ENCODE results near the gene AUTS2. TPM values are rescaled to one million over a fixed set of nuclear protein-coding genes. Genes with fewer than 3 reads are reported as not detected.

AUTS2 gene
- total RNA-seq, 1 experiment from 2014 or later, result 50.0 TPM

DNA sequence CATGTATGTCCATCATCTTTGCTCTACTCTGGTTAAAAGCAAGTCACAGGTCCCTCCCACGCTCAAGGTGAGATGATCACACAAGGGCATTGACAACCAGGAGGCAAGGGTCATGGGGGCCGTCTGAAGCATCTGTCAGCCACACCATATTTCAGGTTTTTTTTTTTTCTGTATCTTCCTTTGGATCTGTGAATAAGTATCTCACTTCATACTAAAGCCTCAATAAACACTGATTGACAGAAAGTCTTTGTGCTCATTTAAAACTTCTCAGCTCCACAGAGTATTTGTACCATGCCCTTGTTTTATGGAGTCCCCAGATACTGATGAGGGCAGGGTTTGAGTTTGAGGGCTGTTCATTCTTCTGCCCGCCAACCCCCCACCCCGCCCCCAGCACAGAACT, 45.0 kb downstream of the AUTS2 start (continued):
- TF ChIP-seq MXD4 (CRISPR knock-in tag; IDR thresholded peaks at IDR 0.05; ENCODE audit: borderline replicate concordance), result no peak
- no peak for TF ChIP-seq E2F4 (CRISPR knock-in tag; IDR thresholded peaks at IDR 0.05; ENCODE audit: borderline replicate concordance, low read depth)

DNA sequence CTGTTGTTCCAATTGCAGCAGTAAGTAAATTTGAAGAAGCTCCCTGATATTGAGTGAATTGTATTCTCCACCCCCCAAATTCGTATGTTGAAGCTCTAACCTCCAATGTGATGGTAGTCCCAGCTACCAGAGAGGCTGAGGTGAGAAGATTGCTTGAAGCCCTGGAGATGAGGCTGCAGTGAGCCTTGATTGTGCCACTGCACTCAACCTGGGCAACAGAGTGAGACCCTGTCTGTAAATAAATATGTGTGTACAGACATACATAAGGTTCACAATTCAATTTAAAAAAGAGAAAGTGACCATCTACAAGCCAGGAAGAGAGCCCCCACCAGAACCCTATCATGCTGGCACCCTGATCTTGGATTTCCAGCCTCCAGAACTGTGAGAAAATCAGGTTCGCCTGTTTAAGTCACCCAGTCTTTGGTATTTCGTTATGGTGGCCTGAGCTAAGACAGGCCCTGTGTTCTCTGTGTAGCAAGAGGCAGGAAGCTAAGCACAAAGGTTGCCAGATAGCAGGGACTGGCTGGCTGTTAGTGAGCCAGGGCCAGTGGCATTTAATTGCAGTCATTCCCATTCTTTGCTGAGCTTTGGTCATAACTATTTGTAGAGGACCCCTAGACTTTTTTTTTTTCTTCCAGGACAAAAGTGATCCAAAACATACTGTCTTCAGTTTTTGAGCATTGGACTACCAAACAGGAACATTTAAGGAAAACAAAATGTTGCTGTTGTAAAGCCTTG, 45.6 kb downstream of the AUTS2 start:
- peaks cover 82% of the 10 kb centered on the region for H3K4me1 Mint-ChIP-seq
- ATAC-seq (peak; percentile 53), DNase-seq (ENCODE audit: low spot score) (no peak)
- ChIA-PET POLR2A (no interaction called here), CTCF (no interaction called here)
- no peak for TF ChIP-seq SMAD4 (CRISPR knock-in tag; IDR thresholded peaks at IDR 0.05)
- peak; percentile 84 for TF ChIP-seq ZNF121 (CRISPR knock-in tag; IDR thresholded peaks at IDR 0.05)
- H3K27me3 Mint-ChIP-seq (ENCODE audit: low read depth), result peaks cover 98% of the 10 kb centered on the region
- no peaks in the 10 kb centered on the region for H3K9me3 Mint-ChIP-seq
- H3K4me3 Mint-ChIP-seq, result no peak overlapping the region
- no peaks in the 10 kb centered on the region for H3K36me3 Mint-ChIP-seq
- H3K27ac Mint-ChIP-seq, result no peak overlapping the region

DNA sequence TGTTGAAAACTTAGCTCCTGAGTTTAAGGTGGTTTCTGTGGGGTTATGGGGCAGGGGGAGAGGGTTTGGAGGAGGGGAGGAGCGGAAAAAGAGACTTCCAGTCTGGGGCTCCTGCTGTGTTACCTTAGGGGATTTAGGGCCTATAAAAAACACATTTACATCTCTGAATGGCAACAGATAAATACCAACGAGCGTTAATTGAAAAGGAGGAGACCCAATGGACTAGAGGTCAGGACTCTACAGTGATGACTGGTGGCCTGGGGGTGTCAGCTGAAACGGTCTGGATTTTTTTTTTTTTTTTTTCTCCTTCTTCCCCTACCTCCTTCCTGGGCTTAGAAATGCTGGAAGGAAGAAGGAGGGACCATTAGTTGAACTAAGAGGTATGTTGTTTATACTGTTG, 47.4 kb downstream of the AUTS2 start:
- Mint-ChIP-seq H3K36me3 (no peaks in the 10 kb centered on the region), H3K27me3 (ENCODE audit: low read depth) (peaks cover 98% of the 10 kb centered on the region), H3K4me1 (peaks cover 69% of the 10 kb centered on the region), H3K9me3 (no peaks in the 10 kb centered on the region), H3K27ac (peak overlapping the region; percentile 91), H3K4me3 (peak overlapping the region; percentile 54)
- ChIA-PET POLR2A (no interaction called here), CTCF (no interaction called here)
- TF ChIP-seq FOXK1 (CRISPR knock-in tag; IDR thresholded peaks at IDR 0.05) (0 out of 2 replicates have a peak, but pooled peaks have one; percentile 32), FOXP4 (CRISPR knock-in tag; IDR thresholded peaks at IDR 0.05) (peak; percentile 75; the same call in 1 of the 2 replicates), ATF1 (CRISPR knock-in tag; IDR thresholded peaks at IDR 0.05) (no peak), NFYB (CRISPR knock-in tag; conservative IDR thresholded peaks at IDR 0.05; ENCODE audit: low read depth) (no peak), TEAD1 (CRISPR knock-in tag; IDR thresholded peaks at IDR 0.05) (peak; percentile 15; the same call in 1 of the 2 replicates)
- DNase-seq (ENCODE audit: low spot score) (peak; percentile 28), ATAC-seq (peak; percentile 86)

DNA sequence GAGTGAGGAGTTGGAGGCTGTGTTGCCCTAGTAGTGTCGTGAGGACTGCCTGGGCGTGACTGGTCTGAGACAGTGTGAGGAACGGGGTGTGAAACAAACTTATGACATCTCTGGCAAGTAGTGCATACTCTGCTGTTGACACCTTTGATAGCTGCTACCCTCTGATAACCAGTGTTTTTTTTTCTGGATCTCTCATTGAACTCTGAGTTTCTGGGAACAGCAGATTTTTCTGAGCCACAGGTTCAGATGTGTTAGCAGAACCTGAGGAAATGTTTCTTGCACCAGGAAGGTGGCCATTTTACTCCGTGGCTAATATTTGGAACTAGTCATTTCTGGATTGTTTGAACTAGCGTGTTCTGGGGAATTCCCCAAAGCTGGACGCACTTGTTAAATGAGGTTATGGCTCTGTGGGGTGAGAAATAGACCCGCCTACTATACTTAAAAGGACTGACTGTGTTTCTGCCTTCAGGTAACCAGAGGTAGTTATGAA, 52.9 kb downstream of the AUTS2 start:
- TF ChIP-seq ZNF219 (CRISPR knock-in tag; IDR thresholded peaks at IDR 0.05; ENCODE audit: borderline replicate concordance), result no peak
- TF ChIP-seq ZNF121 (CRISPR knock-in tag; IDR thresholded peaks at IDR 0.05), result no peak
- TF ChIP-seq, protein P1, sequence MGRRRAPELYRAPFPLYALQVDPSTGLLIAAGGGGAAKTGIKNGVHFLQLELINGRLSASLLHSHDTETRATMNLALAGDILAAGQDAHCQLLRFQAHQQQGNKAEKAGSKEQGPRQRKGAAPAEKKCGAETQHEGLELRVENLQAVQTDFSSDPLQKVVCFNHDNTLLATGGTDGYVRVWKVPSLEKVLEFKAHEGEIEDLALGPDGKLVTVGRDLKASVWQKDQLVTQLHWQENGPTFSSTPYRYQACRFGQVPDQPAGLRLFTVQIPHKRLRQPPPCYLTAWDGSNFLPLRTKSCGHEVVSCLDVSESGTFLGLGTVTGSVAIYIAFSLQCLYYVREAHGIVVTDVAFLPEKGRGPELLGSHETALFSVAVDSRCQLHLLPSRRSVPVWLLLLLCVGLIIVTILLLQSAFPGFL (CRISPR knock-in tag; IDR thresholded peaks at IDR 0.05; ENCODE audit: borderline replicate concordance), result no peak
- TF ChIP-seq ZNF423 (CRISPR knock-in tag; IDR thresholded peaks at IDR 0.05), result no peak
- TF ChIP-seq FOXJ3 (CRISPR knock-in tag; IDR thresholded peaks at IDR 0.05; ENCODE audit: borderline replicate concordance), result no peak
- TF ChIP-seq, protein P2, sequence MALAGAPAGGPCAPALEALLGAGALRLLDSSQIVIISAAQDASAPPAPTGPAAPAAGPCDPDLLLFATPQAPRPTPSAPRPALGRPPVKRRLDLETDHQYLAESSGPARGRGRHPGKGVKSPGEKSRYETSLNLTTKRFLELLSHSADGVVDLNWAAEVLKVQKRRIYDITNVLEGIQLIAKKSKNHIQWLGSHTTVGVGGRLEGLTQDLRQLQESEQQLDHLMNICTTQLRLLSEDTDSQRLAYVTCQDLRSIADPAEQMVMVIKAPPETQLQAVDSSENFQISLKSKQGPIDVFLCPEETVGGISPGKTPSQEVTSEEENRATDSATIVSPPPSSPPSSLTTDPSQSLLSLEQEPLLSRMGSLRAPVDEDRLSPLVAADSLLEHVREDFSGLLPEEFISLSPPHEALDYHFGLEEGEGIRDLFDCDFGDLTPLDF (CRISPR knock-in tag; IDR thresholded peaks at IDR 0.05), result no peak
- TF ChIP-seq TEAD4 (CRISPR knock-in tag; IDR thresholded peaks at IDR 0.05), result no peak
- TF ChIP-seq NR1H2 (CRISPR knock-in tag; IDR thresholded peaks at IDR 0.05), result no peak
- ATAC-seq (no peak), DNase-seq (ENCODE audit: low spot score) (no peak)
- no peak overlapping the region for H3K27ac Mint-ChIP-seq
- peaks cover 62% of the 10 kb centered on the region for H3K4me1 Mint-ChIP-seq
- ChIA-PET POLR2A (no interaction called here), CTCF (no interaction called here)
- no peaks in the 10 kb centered on the region for H3K36me3 Mint-ChIP-seq
- peaks cover 91% of the 10 kb centered on the region for H3K27me3 Mint-ChIP-seq (ENCODE audit: low read depth)
- no peaks in the 10 kb centered on the region for H3K9me3 Mint-ChIP-seq
- no peak overlapping the region for H3K4me3 Mint-ChIP-seq
